IPS-NIHi11 (cell line): ENCODE data around the gene TRIM40.
"Not testable (repeated sequence)": the region's sequence is repeated elsewhere in the genome, so short reads cannot be mapped to it uniquely, and the experiment has no call there.

ENCODE experiments used
- DNase-seq: peaks from one replicate; pipeline ENCODE4 v3.0.0; 2012; ENCODE audit warnings: mixed read lengths, low spot score

The TRIM40 gene

GRCh38 chr6:30163918-30164654, 28.1 kb downstream of the TRIM40 start:
- DNase-seq: no peak

GRCh38 chr6:30164714-30165113, 28.8 kb downstream of the TRIM40 start:
- DNase-seq: no peak

- DNase-seq: not testable (repeated sequence)
These were observed 29.3 kb downstream of the TRIM40 start for GRCh38 chr6:30165238-30165637.

GRCh38 chr6:30167101-30167500, 31.2 kb downstream of the TRIM40 start:
- no peak for DNase-seq

GRCh38 chr6:30168741-30169140, 32.8 kb downstream of the TRIM40 start:
- DNase-seq: no peak

- DNase-seq: peak; percentile 54
These were observed 34.0 kb downstream of the TRIM40 start for GRCh38 chr6:30169658-30170614.

GRCh38 chr6:30171677-30172471, 35.9 kb downstream of the TRIM40 start:
- peak; percentile 59 for DNase-seq

GRCh38 chr6:30172681-30173080, 36.7 kb downstream of the TRIM40 start:
- DNase-seq: no peak

- DNase-seq: no peak
These were observed 39.8 kb downstream of the TRIM40 start for GRCh38 chr6:30175765-30176164.

GRCh38 chr6:30178837-30179236, 42.9 kb downstream of the TRIM40 start:
- DNase-seq: no peak

GRCh38 chr6:30180145-30180544, 44.2 kb downstream of the TRIM40 start:
- DNase-seq: no peak

GRCh38 chr6:30184417-30185031, 48.6 kb downstream of the TRIM40 start:
- no peak for DNase-seq

GRCh38 chr6:30185846-30186484, 50.0 kb downstream of the TRIM40 start:
- no peak for DNase-seq

GRCh38 chr6:30188541-30188940, 52.6 kb downstream of the TRIM40 start:
- DNase-seq: no peak

- DNase-seq: no peak
These were observed 56.1 kb downstream of the TRIM40 start for GRCh38 chr6:30192076-30192475.

GRCh38 chr6:30194797-30195690, 59.1 kb downstream of the TRIM40 start:
- no peak for DNase-seq

- no peak for DNase-seq
These were observed 60.0 kb downstream of the TRIM40 start for GRCh38 chr6:30195951-30196350.

GRCh38 chr6:30196376-30196775, 60.4 kb downstream of the TRIM40 start:
- DNase-seq: no peak
